ENCODE measurements around the gene CTAGE6.
"Not testable (repeated sequence)": the region's sequence is repeated elsewhere in the genome, so short reads cannot be mapped to it uniquely, and the experiment has no call there.

The CTAGE6 gene, protein sequence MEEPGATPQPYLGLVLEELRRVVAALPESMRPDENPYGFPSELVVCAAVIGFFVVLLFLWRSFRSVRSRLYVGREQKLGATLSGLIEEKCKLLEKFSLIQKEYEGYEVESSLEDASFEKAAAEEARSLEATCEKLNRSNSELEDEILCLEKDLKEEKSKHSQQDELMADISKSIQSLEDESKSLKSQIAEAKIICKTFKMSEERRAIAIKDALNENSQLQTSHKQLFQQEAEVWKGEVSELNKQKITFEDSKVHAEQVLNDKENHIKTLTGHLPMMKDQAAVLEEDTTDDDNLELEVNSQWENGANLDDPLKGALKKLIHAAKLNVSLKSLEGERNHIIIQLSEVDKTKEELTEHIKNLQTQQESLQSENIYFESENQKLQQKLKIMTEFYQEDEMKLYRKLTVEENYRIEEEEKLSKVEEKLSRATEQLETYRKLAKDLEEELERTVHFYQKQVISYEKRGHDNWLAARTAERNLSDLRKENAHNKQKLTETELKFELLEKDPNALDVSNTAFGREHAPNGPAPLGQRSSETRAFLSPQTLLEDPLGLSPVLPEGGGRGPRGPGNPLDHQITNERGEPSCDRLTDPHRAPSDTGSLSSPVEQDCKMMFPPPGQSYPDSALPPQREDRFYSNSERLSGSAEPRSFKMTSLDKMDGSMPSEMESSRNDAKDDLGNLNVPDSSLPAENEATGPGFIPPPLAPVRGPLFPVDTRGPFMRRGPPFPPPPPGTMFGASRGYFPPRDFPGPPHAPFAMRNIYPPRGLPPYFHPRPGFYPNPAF

GRCh38 chr7:143757596-143757995 lies at the start of gene CTAGE6:
CTAGE6 (minus strand) TSS chr7:143757696; CDS start chr7:143757658, 38 bp downstream.
- DNase-seq, result not testable (repeated sequence)

GRCh38 chr7:143806664-143807071 lies 49.2 kb upstream of the CTAGE6 start:
- DNase-seq, result not testable (repeated sequence)

GRCh38 chr7:143797896-143798290 lies 40.4 kb upstream of the CTAGE6 start:
- not testable (repeated sequence) for DNase-seq

DNA sequence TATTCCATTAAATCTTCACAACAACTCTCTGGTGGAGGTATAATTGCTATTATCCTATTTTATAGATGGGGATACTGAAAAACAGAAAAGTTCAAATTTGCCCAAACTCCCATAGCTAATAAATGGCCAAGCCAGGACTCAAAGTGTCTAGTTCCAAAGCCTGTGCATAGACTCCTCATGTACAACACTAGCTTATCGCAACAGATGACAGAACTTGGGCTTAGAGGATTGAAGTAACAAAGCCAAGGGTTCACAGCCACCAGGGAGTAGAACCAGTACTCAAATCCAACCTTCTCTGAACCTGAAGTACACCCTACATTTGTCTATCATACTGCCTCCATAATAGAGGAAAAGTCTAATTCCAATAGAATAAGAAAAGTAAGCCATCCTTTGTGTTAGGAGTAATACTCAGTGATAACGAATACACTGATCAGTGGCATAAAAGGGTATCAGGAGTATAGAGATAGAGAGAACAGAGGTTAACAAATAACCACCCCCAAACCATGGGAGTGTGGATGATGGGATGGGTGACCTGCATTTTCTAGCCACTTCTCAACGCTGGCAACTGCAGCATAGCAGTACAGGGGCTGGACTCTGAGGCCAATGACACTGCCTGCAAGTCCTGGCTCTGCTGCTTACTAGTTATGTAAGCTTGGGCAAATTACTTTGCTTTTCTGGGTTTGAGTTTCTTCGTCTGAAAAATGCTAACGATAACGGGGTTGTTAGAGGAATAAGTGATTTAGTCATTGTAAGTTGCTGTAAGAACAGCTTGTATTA lies 39.8 kb upstream of the CTAGE6 start:
- not testable (repeated sequence) for DNase-seq

GRCh38 chr7:143795653-143796052 lies 38.2 kb upstream of the CTAGE6 start:
- DNase-seq, result not testable (repeated sequence)

DNA sequence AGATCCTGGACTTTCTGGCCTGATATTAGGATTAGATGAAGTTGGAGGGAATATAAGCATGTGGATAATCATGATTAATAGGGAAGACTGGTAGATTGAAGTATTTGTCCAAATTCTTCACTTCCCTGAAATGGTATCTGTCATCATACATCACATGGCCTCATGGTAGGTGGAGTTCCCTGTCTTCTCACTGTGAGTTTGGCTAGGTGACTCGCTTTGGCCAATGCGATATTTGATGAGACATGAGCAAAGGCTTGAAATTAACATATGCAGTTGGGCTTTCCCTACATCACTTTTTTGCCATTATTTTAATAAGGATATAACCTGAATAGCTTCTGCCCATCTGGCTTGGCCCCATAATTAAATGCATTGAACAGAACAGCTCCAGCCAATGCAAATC lies 35.1 kb upstream of the CTAGE6 start:
- DNase-seq, result peak; percentile 10 to 37

DNA sequence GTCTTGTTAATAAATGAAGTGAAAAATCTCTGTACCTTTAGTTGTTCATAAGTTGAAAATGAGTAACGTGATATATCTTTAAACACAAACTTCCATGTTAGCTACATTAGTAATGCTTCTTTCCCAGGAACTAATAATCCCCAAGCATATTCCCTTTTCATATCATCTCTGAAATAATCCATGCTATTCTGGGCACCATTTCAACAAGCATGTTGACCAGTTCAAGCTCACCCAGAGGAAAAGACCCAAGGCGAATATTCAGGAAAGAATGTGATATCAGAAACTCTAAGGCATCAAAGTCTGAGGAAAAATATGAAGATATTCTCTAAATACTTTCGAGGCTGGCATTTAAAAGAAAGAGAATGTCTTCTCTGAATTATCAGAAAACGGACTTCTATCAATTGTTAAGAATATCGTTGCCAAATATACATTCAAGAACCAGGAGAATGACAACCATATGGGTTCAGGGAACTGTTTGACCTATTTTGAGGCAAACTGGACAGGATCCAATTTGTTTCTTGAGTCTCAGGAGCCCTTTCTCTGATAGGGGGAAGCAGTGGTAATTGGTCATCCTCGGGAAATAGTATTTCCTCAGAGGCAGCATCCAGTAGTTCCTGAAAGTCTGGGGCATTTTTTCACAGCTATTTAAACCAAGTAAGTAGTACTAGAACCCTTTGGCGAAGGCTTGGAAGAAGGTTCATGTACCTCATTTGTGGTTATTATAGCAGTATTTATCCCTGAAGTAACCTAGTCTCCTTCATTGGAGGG lies 28.1 kb upstream of the CTAGE6 start:
- not testable (repeated sequence) for DNase-seq

DNA sequence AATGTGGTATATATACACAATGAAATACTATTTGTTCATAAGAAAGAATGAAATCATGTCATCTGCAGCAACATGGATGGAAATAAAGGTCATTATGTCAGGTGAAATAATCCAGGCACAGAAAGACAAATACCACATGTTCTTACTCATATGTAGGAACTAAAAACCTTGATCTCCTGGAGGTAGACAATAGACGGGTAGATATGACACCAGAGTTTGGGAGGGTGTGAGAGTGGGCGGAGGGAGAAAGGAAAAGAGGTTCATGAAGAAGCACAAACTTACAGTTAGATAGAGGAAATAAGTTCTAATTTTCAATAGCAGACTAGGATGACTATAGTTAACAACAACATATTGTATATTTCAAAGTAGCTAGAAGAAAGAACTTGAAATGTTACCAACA lies 22.1 kb upstream of the CTAGE6 start:
- not testable (repeated sequence) for DNase-seq

DNA sequence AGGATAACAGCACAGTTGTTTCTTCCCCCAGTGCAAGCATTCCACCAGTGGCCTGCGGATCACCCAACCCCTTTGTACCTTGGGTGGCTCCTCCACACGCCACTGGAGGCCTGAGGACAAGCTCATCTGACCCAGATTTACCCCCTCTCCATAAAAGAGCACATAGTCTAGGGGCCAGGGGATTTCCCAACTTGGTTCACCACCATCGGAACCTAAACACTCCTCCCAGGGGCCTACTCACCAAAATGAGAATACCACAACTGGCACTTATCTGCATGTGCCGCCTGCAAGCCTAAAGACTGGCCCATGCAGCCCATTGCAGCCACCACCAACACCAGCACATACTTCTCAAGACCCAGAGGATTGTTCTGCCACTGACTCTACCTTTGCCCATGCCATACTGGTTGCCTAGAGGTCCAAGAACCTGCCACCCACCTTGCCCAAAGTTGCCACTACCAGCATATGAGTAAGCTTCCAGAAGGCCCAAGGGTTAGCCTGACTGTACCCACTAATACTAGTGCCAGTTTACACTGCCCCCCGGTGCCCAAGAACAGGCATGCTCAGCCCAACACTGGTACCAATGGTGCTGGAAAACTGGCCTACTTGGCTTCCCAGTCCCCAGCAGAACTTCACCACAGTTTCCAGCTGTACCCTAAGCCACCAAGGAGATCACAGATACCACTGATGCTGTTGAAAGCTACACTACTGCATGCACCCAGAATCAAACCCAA lies 15.4 kb upstream of the CTAGE6 start:
- DNase-seq, result not testable (repeated sequence)

GRCh38 chr7:143767531-143767930 lies 10.0 kb upstream of the CTAGE6 start:
- DNase-seq, result not testable (repeated sequence)

- DNase-seq, result not testable (repeated sequence)
Observed at GRCh38 chr7:143765678-143766077, 8.2 kb upstream of the CTAGE6 start.

- not testable (repeated sequence) for DNase-seq
Observed at GRCh38 chr7:143763065-143763464, 5.6 kb upstream of the CTAGE6 start.

- DNase-seq, result not testable (repeated sequence)
Observed at GRCh38 chr7:143745340-143745739, 12.2 kb downstream of the CTAGE6 start.

DNA sequence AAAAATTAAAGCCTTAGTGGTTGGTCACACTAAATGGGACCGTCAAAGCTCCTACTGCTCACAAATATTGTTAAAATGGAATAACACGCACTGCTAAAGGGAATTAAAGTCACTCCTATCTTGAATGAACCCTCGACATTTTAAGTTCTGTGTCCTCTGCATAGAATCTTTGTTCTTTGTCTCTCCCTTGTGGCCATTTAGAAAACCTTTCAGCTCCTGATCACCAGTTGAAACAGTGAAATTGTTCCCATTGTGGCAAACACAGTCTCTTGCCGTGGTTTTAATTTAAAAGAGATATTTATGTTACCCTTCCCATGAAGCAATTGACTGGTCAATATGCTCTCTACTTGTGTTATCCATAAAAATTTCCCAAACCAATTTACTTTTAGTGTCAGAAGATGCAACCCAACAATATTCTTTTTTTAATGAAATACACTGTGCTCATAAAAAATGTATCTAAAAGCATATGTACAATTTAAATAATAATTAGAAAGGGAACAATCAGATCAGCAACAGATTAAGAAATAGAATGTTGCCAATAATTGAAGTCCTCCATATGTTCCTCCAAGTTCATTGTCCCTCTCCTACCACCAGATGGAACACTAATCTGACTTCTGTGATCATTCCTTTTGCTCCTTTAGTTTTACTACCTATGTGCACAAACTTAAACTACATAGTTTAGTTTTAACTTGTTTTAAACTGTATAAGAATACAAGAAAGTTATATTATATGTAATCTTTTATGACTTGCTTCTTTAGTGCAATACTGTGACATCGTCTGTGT lies 20.3 kb downstream of the CTAGE6 start:
- DNase-seq, result not testable (repeated sequence)

DNA sequence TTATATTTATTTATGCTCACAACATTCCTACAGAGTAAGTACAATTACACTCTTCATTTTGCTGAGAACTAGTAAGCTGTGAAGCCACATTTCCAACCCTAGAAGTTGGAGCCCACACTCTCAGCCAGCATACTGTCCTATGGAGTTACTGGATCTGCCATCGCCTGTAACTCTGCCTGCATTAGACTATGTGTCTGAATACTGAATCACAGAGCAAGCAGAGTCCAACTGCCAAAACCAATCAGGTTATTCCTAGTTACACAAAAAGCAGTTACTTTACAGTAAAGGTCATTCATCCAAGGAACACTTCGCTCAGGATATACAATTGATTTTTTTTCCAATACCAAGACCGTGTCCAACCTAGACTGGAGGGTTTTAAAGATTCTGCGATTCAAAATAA lies 21.5 kb downstream of the CTAGE6 start:
- no peak for DNase-seq

- DNase-seq, result no peak
Observed at GRCh38 chr7:143733876-143734275, 23.6 kb downstream of the CTAGE6 start.

DNA sequence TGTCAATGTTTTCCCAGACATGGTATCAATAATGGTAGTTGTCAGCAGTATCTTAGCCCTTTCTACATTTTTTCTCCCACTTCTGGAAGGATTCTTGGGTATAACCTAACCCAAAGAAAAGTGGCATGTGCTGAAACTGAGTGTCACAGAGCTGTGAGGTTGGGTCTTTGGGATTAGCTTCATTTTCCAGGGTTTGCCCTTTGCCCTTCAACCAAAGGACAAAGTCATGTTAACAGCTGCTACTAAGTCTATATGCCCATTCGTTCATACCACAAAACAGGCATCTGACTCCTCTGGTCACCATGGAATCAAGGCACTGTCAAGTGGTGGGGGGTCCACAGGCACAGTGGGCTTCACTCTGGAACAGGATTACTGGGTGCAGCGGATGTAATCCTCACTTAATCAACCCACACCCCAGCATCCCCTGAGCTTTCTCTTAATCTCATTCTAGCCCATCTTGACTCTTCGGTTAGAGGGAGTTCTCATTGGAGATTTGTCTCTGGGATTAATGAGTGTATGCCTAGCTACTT lies 29.1 kb downstream of the CTAGE6 start:
- DNase-seq, result no peak

DNA sequence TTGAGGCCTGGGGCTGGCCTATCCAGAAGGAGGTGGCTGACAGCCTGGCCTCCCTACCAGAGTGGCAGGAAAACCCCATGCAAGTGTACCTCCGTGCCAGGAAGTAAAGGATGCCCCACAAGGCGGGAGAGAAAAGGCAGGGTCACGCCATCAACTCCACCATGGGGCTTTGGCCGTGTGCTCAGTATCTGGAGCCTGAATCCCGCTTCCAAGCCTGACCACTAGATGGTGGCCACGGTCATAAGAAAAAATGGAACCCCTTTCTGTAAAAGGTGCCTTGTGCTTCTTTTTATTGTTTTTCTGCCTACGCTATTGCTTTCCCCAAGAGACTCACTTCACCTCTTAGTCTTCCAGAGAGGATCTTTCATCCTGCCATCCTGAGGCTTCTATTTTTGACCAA lies 29.9 kb downstream of the CTAGE6 start:
- not testable (repeated sequence) for DNase-seq

GRCh38 chr7:143726143-143726542 lies 31.4 kb downstream of the CTAGE6 start:
- not testable (repeated sequence) for DNase-seq

DNA sequence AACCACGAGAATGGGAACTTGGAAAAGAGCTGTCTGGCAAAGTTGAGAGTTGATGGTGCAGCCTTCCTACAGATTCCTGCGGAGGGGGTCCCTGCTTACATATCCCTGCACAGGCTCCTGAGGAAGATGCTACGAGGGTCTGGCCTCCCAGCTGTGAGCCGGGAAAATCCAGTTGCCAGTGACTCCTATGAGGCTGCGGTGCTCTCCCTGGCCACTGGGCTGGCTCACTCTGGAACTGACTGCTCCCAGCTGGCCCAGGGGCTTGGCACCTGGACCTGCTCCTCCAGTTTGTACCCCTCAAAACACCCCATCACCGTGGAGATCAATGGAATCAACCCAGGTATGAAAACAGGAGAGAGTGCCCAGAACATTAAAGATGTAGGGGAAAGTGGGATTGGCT lies 37.2 kb downstream of the CTAGE6 start:
- not testable (repeated sequence) for DNase-seq
